A673 (cell line): ENCODE results near the gene ZDHHC21. TPM values are rescaled to one million over a fixed set of nuclear protein-coding genes. Genes with fewer than 3 reads are reported as not detected.

Experiments
- BruUV-seq: library from RNA; stranded (reverse); fragments of 400-500 nt; replicated peaks from 2 replicates; lab custom pipeline; 2021; lab: Mats Ljungman, UMichigan
- CTCF ChIA-PET: fragments of 300-600 bp; sonication (Branson Sonifier 250); formaldehyde crosslinking; loops from one replicate; lab custom pipeline; 2022; ENCODE audit warnings: antibody characterized with exemption; lab: Charles Lee
- POLR2A ChIA-PET: fragments of 300-600 bp; sonication (Branson Sonifier 250); formaldehyde crosslinking; loops from one replicate; lab custom pipeline; 2022; ENCODE audit warnings: antibody characterized with exemption; ENCODE audit not compliant: low non-redundant PET; lab: Charles Lee
- DNase-seq: peaks from one replicate; pipeline ENCODE4 v3.0.0-alpha.2; 2015; ENCODE audit warnings: low spot score
- H3K27ac ChIP-seq: fragments of 200-600 bp; sonication (generic); 2 replicates; pipeline ENCODE4 v1.5.1; 2016; ENCODE audit warnings: mixed run types, low read depth, mild to moderate bottlenecking, mixed read lengths, antibody characterized with exemption, low read length; ENCODE audit not compliant: poor library complexity, severe bottlenecking
- H3K27me3 ChIP-seq: fragments of 200-600 bp; sonication (generic); replicated peaks from 2 replicates; pipeline ENCODE4 v1.6.1; 2017; ENCODE audit warnings: mixed run types, low read depth, mild to moderate bottlenecking, mixed read lengths, antibody characterized with exemption, low read length; ENCODE audit not compliant: insufficient read depth, poor library complexity
- H3K36me3 ChIP-seq: fragments of 200-600 bp; sonication (generic); 2 replicates; pipeline ENCODE4 v1.6.1; 2016; ENCODE audit warnings: mixed run types, mild to moderate bottlenecking, mixed read lengths, antibody characterized with exemption, low read length; ENCODE audit not compliant: insufficient read depth, poor library complexity, severe bottlenecking
- H3K4me1 ChIP-seq: fragments of 200-600 bp; sonication (generic); 2 replicates; pipeline ENCODE4 v1.6.1; 2017; ENCODE audit warnings: mixed run types, mild to moderate bottlenecking, mixed read lengths, antibody characterized with exemption, low read length; ENCODE audit not compliant: insufficient read depth, poor library complexity, severe bottlenecking
- H3K4me3 ChIP-seq: fragments of 200-600 bp; sonication (generic); 2 replicates; pipeline ENCODE4 v1.5.1; 2016; ENCODE audit warnings: low read depth, mixed run types, mild to moderate bottlenecking, mixed read lengths, low read length; ENCODE audit not compliant: poor library complexity, severe bottlenecking
- H3K9me3 ChIP-seq: fragments of 200-600 bp; sonication (generic); 2 replicates; pipeline ENCODE4 v1.6.1; 2016; ENCODE audit warnings: mixed run types, low read depth, mild to moderate bottlenecking, mixed read lengths, antibody characterized with exemption, low read length; ENCODE audit not compliant: poor library complexity, severe bottlenecking
- EZH2 ChIP-seq: fragments of 200-600 bp; sonication (generic); IDR thresholded peaks from 2 replicates; pipeline ENCODE4 v1.6.1; 2017; ENCODE audit warnings: borderline replicate concordance, low read depth, mild to moderate bottlenecking, mixed read lengths, antibody characterized with exemption, low read length; ENCODE audit not compliant: poor library complexity, severe bottlenecking
- intact Hi-C: fragments of 100-400 bp; cut with micrococcal nuclease; formaldehyde crosslinking; loops from one replicate; pipeline ENCODE4 v1.10.0; 2022; ENCODE audit not compliant: unreplicated experiment
- total RNA-seq: library from RNA; stranded (reverse); gene quantifications from 2 replicates; pipeline ENCODE4 v1.2.3, GENCODE V29; 2021
- TF ChIP-seq, protein P1 (sequence below): fragments of 300-800, 200-600 bp; sonication (generic); conservative IDR thresholded peaks from 2 replicates; pipeline ENCODE4 v1.5.1; 2017; ENCODE audit warnings: low read depth, mild to moderate bottlenecking, antibody characterized with exemption, low read length, moderate library complexity, mixed read lengths

ZDHHC21 gene
- total RNA-seq, 1 experiment from 2014 or later, result 30.4 TPM

DNA sequence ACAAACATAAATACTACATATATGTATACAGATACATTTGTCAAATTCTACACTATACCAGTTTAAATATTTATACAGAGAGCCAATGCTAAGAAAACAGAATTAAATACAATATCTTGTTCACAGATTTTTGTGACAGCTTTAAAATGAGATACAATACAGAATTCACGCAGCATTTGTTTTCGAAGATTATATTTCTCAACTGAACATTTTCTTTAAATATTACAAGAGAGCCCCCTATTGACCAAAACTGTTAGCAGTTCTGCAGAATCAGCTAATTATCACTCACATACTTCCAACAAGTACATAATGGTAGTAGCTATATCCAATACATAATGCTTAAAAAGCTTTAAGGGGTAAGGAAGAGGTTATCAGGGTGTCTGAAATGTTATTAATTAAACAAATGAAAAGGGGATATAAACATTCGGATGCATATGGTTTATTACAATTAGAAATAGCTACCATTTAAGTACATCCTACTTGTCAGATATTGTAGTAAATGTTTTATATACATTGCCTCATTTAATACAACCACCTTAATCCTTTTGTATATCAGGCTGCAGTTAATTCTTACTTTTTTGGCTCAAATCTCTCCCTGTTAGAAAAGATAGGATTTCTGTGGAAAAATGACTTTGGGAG lies 31.7 kb downstream of the ZDHHC21 start:
- intact Hi-C loops, result loop anchor here (5.0 kb wide), 1 partner anchor 106 kb away; no protein-coding TSS in a partner anchor
- Histone ChIP-seq H3K4me3 (no peak overlapping the region), H3K27me3 (no peaks in the 10 kb centered on the region), H3K4me1 (peaks cover 21% of the 10 kb centered on the region), H3K36me3 (peaks cover 14% of the 10 kb centered on the region), H3K9me3 (no peaks in the 10 kb centered on the region), H3K27ac (no peak overlapping the region)
- peak; percentile 64 for DNase-seq
- CTCF ChIA-PET, result interaction anchor here (0.6 to 0.8 kb wide), 3 partner anchors 196 to 631 kb away, joined by 3 to 4 read pairs (median 3); no protein-coding TSS in a partner anchor
- no peak for TF ChIP-seq EZH2
- TF ChIP-seq, protein P1, sequence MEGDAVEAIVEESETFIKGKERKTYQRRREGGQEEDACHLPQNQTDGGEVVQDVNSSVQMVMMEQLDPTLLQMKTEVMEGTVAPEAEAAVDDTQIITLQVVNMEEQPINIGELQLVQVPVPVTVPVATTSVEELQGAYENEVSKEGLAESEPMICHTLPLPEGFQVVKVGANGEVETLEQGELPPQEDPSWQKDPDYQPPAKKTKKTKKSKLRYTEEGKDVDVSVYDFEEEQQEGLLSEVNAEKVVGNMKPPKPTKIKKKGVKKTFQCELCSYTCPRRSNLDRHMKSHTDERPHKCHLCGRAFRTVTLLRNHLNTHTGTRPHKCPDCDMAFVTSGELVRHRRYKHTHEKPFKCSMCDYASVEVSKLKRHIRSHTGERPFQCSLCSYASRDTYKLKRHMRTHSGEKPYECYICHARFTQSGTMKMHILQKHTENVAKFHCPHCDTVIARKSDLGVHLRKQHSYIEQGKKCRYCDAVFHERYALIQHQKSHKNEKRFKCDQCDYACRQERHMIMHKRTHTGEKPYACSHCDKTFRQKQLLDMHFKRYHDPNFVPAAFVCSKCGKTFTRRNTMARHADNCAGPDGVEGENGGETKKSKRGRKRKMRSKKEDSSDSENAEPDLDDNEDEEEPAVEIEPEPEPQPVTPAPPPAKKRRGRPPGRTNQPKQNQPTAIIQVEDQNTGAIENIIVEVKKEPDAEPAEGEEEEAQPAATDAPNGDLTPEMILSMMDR, result peak; percentile 62
- BruUV-seq, result no TSS peak
- POLR2A ChIA-PET, result no interaction called here

DNA sequence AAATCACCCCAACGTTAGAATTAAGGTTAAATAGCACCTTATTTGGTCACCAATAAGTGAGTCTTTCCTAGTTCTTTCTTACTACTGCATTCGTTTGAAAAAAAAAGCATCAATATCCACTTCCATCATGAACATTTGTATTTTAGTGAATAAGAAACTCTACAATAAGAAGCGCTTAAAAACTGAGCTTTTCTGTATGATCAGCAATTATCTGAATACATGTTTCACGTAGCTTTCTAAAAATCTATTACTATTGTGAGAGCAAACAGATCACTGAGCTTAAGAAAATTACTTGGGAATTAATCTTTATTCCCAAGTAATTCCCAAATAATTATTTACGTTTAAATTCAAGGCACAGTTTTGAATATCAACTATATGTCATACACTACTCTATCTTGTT lies 32.5 kb downstream of the ZDHHC21 start:
- Histone ChIP-seq H3K4me3 (no peak overlapping the region), H3K27me3 (no peaks in the 10 kb centered on the region), H3K36me3 (peaks cover 21% of the 10 kb centered on the region), H3K4me1 (peaks cover 21% of the 10 kb centered on the region), H3K27ac (peak overlapping the region; percentile 26), H3K9me3 (no peaks in the 10 kb centered on the region)
- CTCF ChIA-PET, result interaction anchor here (0.6 to 0.7 kb wide), 2 partner anchors 195 to 631 kb away, joined by 3 to 4 read pairs; no protein-coding TSS in a partner anchor
- BruUV-seq, result no TSS peak
- TF ChIP-seq, protein P1, result no peak
- no peak for TF ChIP-seq EZH2
- no peak for DNase-seq
- POLR2A ChIA-PET, result no interaction called here
- intact Hi-C loops, result loop anchor here (5.0 kb wide), 1 partner anchor 107 kb away; no protein-coding TSS in a partner anchor

DNA sequence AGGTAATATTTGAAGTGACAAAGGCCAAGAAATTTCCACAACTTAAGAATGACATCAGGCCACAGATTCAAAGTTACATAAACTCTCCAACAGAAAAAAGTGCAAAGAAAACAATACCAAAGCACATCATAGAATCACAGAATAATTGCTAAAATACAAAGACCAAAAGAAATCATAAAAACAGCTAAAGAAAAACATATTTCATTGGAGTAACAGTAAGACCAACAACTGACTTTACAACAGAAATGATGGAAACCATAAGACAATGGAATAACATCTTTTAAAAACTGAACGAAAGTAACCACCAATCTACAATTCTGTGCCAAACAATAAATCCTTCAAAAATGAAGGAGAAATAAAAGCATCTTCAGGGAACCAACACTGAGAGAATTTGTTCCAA lies 38.3 kb downstream of the ZDHHC21 start:
- ChIA-PET POLR2A (no interaction called here), CTCF (no interaction called here)
- Histone ChIP-seq H3K27ac (no peak overlapping the region), H3K27me3 (no peaks in the 10 kb centered on the region), H3K36me3 (peaks cover 52% of the 10 kb centered on the region), H3K4me1 (peaks cover 5% of the 10 kb centered on the region), H3K4me3 (no peak overlapping the region), H3K9me3 (peaks cover 17% of the 10 kb centered on the region)
- intact Hi-C loops, result loop anchor here (10.0 kb wide), 1 partner anchor 190 kb away; no protein-coding TSS in a partner anchor
- no peak for TF ChIP-seq EZH2
- TF ChIP-seq, protein P1, result no peak
- no TSS peak for BruUV-seq
- DNase-seq, result no peak
